GM20431 (cell line): Measurements from ENCODE around the gene KMT2D.
"Not testable (repeated sequence)": the region's sequence is repeated elsewhere in the genome, so short reads cannot be mapped to it uniquely, and the experiment has no call there.

Source experiments
- in situ Hi-C: fragments of 300-500 bp; cut with MseI, MboI; formaldehyde crosslinking; loops from one replicate; pipeline ENCODE4 v1.15.0; 2020; ENCODE audit warnings: low sequenced_read_pairs; ENCODE audit not compliant: unreplicated experiment

Gene KMT2D

DNA sequence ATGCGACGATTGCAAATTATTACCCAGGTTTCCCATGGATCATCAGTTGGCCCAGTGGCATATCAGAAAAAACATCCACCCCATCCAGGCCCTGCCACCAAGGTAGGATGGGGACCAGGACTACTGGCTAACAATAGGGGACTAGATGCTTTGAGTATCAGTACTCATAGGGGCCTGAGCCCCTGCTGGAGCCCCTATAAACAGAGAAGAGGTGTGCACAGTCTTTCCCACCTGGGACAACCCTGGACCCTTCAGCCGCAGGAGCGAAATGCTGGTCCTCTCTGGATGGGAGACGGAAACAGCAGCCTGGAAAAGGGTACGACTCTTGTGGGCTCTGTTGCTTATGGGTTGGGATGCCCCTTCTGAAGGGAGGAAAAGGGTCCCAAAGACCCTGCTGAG, 28.3 kb upstream of the KMT2D start:
- in situ Hi-C loops: no loop called here

DNA sequence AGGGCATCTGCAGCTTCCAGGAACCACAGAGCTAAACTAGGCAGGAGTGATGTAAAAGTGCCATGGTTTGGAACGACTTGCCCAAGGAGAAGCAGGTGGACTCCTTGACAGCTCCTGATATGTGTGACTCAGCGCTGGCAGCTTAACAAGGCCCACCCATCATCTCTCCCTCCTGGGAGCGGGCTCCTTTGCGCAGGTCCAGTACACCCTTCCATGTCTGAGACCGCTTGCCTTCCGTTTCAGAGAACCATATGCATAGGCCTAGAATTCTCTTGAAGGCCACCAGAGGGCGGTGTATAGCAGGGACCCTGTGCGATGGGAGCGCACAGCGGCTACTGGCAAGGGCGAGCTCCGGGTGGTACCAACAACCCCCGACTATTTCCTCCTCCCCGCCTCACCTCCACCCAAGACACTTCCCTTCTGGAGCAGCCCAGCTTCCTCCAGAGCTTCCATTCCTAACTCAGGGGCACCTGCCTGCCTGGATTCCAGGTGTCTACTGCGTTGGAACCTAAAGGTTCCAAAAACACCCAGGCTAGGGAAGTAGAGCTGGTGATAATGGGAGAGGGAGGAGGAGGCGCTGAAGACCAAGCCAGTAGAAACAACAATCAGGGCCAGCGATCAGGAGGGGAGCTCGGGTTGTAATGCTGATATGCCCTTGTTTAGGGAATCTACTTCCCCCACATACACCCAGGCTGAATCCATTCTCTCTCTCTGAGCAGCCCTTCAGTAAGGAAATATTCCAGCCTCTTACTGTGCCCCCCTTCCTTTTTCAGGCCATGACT, 27.7 kb upstream of the KMT2D start:
- in situ Hi-C loops: no loop called here

DNA sequence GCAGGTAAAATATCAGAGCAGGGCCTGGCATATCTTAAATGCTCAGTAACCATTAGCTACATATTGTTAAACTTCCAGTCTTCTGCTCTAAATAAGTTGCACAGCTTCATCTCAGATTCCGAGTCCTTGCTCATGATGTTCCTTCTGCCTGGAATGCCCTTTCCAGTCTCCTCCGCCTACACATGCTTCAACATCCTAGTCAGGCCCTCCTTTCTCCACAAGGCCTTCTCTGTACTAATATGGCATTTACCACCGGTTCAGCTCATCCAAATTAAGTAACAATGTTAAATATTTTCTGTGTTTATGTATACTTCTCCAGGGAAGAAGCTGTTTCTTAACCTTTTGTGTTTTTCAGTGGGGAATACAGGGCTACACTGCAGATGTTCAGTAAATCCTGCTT, 25.5 kb upstream of the KMT2D start:
- in situ Hi-C loops: no loop called here

DNA sequence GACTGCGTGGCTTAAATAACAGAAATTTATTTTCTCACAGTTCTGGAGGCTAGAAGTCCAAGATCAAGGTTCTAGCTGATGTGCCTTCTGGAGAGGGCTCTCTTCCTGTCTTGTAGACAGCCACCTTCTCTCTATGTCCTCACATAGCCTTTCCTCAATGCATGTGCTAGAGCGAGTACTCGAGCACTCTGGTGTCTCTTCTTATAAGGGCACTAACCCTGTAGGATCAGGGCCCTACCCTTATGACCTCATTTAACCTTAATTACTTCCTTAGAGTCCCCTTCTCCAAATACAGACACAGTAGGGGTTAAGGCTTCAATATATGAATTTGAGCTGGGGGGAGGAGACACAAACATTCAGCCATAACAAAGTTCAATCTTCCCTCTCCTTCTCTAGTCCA, 23.8 kb upstream of the KMT2D start:
- in situ Hi-C loops: no loop called here

DNA sequence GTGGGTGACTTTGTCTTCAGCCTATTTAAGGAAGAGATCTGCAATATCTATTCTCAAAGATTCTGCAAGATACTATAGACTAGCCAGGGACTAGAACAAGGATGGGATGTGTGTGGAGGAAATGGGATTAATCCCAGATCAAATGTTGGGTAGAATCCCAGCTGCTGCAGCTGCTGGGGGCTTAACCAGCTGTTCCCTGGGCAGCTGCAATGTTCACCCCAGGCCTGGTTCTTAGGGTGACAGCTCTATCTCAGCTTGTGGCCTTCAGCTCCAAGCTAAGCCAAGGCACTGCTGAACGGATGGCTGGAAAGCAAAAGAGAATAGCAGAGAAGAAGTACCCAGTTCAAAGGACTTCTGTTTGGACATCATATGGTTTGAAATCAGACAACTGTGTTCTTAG, 19.2 kb upstream of the KMT2D start:
- in situ Hi-C loops: no loop called here

DNA sequence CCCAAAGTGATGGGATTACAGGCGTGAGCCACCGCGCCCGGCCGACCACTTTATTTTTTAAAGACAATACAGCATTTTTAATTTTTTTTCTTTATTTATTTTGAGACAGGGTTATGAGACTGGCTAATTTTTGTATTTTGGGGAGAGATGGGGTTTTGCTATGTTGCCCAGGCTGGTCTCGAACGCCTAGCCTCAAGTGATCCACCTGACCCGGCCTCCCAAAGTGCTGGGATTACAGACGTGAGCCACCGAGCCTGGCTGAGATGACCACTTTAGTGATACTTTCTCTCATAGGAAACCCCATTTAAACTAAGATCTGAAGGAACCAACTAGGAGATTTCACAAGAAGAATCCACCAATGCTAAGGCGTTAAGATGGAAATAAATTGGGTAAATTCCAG, 10.4 kb upstream of the KMT2D start:
- in situ Hi-C loops: no loop called here

DNA sequence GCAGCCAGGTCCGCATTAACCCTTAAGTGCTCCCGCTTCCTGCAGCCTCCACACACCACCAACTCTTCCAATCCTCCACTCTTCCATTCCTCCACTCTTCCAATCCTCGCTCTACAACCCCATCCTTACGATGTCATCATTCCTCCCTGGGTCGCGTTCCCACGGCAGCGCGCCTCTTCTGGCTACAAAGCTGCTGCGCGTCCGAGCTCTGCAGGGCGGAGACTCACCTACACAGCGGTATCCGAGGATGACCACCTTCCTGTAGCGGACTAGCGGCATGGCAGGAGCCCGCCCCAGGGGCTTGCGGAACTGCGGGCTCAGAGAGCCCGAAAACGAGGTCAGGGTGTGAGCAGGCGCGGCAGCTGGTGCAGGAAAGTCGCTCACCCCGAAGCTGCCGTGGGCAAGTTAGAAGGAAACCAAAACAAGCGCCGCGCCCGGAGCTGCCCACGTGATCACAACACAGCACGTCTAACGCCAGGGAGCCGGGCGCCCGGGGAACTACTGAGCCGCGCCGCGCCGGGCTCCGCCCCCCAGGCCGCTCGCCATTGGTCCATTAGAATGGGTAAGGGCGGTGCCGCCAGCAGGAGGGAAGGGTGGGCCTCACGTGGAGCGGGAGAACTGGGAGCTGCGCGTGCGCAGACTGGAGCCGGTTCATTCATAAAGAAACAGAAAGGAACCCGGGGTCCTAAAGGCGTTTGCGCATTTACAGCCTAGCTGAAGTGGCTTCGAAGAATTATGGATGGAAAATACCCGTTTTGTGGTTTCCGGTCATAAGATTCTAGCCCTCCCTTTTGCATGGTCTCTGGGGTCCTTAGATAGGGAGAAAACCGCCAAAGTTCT, 9.1 kb upstream of the KMT2D start, which contains the start of gene RHEBL1:
RHEBL1 (minus strand) TSS at position 473 of the 840 bp plus-strand sequence; CDS start at position 279, 194 bp downstream.
- in situ Hi-C loops: no loop called here

DNA sequence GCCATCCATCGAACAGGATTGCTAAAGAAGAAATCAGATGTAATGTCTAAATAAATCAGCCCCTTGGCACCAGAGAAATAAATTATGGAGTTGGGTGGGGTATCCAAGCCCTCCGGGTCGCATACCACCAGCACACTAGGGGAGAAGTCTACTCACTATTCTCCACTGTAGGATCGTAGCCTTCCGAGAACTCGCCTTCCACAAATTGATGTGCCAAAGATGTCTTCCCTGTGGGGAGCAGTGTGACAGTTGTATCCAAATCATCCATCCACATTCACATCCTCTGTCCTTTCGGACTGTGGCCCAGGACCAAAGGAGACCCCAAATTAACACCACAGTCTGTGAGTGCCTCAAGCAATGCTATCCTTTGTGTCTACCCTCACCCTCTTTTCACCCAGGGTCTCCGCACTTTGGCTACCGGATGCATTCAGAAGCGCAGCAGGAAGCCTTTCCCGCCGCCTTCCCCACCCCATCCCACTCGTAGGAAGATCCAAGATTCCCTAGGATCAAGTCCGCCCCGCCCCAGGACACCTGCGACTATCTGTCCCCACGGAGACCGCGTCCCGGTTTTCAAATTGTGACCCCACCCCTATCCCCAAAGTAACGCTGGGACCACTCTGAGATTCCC, 8.4 kb upstream of the KMT2D start:
- in situ Hi-C loops: no loop called here

DNA sequence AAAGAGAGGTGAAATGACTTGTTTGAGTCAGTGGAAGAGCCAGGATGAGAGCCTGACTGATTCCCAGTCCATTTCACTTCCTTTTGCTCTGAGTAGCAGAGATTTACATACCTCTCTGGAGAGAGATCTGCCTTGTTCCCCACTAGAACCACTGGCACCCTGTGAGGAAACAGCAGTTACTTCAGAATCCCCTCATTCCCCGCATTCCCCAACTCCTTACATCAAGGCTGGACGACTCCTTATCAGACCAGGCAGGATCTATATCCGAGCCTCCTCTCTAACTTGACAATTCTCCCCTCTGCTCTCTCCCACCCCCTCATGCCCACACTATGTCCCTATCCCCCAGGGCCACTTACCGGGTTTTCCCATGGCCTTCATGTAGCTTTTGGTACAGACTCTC, 5.5 kb upstream of the KMT2D start:
- in situ Hi-C loops: no loop called here

DNA sequence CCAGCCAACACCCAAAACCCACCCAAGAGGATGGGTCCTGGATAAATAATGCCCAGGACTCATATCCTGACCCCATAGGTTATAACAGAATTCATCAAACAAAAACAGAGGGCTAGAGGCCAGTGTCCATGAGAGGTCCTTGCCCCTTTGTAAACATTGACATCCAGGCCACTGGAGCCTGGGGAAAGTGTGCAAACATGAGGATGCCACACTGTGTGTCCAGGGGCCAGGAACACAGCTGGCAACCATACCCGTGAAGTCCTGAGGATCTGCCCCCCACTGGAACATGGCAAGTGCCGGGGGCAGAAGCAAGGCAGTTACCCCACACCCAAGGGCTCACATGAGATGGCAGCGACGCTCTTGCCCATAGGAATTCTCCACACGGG, 4.2 kb upstream of the KMT2D start:
- in situ Hi-C loops: no loop called here

DNA sequence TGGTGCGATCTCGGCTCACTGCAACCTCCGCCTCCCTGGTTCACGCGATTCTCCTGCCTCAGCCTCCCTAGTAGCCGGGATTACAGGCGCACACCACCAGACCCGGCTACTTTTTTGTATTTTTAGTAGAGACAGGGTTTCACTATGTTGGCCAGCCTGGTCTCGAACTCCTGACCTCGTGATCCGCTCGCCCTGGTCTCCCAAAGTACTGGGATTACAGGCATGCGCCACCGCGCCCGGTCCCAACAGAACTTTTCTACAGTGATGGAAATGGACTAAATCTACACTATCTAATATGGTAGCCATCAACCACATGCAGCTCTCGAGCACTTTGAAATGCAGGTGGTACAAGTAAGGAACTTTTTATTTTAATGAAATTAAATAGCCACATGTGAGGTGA, 1.3 kb upstream of the KMT2D start:
- in situ Hi-C loops: not testable (repeated sequence)

DNA sequence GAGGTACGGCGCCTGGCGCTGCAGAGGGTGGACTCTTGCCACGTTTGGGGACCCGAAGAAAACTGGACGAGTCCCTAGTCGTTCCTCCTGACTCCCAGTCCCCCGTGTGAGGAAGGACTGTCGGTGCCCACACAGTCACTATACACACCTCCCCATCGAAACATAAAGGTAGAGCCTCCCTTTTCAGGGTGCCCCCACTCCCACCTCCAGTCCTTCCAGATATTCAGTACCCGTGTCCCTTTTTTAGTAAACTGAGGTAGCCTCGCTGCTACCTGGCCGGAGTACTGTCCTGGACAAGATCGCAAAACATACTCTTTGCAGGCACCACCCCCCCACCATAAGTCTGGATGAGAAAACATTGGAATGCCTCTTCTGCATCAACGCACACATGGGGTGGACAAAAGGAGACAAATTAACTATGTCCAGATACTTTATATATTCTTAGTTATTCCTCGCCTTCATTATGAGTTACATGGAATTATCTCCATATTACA, 610 bp upstream of the KMT2D start:
- in situ Hi-C loops: no loop called here

DNA sequence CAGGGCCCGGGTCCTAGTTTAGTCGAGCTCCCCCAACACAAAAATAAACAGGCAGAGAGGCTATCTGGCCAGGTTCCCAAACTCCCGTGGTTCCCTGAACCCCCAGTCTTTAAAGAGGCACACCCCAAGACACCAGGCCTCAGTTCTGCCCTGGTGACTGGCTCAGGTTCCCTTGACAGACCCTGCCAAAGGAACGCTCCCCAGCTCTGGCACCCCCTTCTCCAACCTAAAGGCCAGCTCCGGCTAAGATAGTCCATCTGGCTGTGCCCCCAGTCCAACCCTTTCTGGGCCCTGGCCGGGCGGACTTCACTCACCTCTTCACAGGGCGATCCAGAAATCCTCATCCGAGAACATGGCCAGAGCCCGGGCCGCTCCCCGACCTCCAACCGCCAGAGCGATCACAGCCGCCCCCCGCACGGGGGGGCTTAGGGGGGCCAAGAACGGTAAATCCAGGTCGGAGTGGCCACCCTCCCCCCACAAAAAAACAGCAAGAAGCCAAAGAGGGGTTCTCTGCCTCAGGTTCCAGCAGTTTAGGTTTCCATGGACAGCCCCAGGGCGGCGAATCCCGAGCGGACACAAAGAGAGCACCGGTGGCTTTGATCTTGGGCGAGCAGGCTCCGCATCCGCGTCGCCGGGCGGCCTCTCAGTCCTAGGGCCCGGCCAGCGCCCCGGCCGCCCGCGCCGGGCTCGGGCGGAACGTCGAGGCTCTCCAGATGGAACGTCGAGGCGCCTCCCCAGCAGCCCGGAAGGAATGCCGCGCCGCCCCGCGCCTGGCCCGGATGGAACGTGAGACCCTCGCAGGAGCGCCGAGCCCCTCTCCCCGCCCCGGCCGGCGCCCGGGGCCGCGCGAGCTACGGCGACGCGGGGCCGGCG, 1.1 kb downstream of the KMT2D start:
- in situ Hi-C loops: no loop called here

DNA sequence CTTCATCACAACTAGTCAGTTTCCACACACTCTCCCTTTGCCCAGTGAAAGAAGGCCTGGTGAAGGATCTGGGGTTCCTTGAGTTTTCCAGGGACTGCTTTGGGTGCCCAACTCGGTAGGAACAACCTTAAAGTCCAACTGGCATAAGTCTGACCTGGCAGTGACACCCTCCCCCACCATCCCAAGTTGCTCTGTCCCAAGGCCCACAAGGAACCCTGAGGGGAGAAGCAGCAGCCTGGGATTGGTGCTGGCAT, 1.6 kb downstream of the KMT2D start:
- in situ Hi-C loops: no loop called here

DNA sequence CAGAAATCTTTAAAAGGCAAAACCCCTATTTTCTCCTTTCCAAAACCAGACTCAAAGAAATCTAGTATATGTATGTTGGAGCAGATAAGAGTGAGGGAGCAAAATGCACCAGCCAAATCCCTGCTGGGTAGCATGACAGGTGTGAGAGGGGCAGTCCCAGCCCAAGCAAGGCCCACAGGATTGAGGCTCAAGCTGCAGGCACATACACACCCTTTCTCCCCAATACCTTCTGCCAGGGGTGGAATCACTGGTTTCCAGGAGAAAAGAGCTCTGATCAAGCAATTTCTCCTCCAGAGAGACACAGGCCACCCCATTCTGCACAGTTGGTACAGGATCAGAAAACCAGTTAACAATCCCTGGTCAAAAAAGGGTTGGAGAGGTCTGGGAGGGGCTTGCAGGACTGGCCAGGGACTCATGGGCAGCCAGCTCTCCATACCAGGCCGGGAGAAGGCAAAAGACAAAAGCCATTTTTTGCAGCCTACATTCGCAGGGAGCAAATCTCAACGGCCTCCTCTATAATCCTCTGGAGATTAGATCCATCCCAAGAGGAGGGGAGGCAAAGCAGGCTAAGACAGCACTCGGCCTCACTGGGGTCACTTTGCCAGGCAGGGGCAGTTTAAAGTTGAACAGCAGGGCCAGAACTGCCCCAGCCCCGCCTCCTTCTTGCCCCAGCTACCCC, 2.1 kb downstream of the KMT2D start:
- in situ Hi-C loops: no loop called here

DNA sequence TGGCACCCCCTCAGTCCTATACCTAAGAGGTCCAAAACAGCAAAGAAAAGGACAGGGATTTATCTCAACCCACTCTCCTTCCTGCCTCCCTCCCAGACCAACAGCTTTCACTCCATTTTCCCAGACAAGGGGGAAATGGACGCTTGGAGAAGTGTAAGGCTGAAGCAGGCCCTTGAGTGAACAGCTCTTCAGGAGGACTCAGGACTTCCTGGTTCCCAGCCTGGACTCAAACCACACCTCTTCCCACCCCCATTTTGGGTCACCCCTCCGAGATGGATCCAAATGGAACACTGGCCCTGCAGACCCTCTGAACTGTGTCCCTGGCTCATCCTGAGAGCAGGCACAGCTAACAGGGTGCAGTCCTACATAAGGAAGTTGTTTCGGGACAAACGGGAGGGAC, 2.7 kb downstream of the KMT2D start:
- in situ Hi-C loops: no loop called here

DNA sequence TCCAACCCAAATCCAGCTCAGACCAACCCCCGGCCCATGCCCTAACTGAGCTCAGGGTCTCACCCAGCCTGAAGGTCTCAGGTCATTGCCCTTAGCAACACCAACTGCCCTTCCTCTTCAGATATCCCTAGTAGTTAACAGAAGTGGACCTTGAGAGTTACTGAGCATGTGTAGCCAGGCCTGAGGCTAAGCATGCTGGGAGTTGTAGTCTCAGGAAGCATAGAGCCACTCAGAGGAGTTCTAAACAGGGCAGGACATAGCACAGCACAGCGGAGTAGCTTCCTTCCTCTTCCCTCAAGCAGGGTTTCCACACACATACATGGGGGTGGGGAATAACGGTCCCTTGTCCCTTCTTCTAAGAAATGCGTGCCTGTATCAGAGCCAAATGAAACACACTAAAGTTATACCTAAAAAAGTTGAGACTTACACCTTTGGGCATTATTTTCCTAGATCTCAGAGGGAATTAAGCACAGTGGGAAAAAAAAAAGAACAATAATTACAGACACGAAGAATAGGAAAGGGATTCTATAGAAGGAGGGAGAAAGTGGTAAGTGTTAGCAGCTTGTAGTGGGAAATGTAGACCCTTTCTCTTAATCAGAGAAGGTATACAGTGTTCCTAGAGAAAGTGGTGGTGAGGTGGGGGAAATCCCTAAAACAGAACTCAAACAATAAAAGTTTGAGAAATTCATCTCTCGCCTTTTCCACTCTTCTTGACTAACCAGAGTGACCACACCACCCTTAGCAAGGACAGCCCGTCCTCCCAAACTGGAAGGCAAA, 4.4 kb downstream of the KMT2D start:
- in situ Hi-C loops: no loop called here

DNA sequence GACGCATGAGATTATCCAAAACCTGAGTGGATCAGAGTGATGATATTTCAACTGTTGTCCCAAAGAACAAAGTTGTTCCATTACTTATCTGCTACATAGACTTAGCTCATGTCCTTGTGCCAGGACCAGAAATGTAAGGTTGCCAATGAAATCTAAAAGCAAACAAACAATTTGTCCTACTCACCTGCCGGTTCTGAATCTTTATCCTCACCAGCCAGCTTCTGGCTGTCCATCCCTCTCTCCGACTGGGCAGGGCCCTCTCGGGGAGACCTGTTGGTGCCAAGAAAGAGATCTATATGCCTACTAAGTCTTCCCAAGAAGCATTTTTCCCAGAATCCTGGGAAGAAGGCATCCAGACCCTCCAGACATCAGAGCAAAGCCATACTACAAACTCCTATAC, 5.5 kb downstream of the KMT2D start:
- in situ Hi-C loops: no loop called here

DNA sequence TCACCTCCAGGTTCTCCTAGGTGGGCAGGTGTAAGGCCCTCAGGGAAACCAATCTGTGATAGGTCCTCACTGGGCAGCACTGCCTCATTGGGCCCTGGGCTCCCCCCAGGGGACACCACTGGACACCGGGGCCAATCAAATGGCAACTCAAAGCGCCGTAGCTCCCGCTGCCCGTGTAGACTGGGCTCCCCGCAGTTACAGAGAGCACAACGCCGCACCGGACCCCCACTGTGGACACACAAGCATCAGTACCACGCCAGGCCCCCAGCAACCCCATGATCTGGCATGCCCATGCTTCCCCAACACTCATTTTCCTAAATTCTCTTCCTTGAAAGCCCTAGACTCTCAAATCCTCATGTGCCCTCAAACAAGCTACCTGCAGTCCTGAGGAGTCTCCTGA, 6.1 kb downstream of the KMT2D start:
- in situ Hi-C loops: no loop called here
